Skin of body (tissue), 2 donors: Measurements from ENCODE around the gene KIAA1217. TPM values are rescaled to one million over a fixed set of nuclear protein-coding genes. Genes with fewer than 3 reads are reported as not detected.

Source experiments
- DNase-seq: peaks from one replicate; lab custom pipeline; 2025; lab: John Stamatoyannopoulos, UW
- total RNA-seq: library from RNA; depleted of rRNA; stranded (reverse); fragments of >200 nt; gene quantifications from one replicate; pipeline ENCODE4 v1.2.3, GENCODE V29; 2014

The KIAA1217 gene
- total RNA-seq, 1 donor from 2014 or later: 19.8 TPM

DNA sequence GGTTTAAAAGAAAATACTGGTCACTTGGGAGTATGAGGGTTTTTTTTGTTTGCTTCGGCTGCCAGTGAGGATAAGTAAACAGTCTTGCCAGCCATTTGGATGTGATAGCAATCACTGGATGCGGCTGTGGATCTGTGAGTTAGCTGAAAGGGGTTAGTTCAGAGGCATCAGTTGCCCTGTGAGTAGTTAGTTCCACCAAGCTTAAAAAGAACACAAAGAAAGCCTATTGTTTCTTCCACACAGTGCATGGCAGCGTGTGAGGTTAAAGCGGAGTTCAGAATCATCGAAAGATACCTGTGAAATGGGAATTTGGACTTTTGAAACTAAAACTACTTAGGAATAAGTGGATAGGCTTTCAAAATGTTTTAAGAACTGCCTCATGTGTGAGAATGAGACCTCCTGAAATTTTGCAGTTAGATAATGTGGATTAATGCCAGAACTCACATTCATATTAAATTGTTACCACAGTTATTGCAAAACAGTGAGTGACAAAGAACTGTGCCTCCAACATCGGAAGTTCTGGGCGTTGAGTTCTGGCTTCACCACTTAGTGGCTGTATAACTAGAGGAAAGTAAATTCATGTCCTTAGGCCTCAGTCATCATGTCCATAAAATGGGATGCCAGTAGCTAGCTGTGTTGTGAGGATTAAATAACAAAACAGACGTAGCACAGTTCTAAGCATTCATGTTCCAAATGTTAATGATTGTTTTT lies 31.3 kb downstream of the KIAA1217 start:
- peak; percentile 63 for DNase-seq

DNA sequence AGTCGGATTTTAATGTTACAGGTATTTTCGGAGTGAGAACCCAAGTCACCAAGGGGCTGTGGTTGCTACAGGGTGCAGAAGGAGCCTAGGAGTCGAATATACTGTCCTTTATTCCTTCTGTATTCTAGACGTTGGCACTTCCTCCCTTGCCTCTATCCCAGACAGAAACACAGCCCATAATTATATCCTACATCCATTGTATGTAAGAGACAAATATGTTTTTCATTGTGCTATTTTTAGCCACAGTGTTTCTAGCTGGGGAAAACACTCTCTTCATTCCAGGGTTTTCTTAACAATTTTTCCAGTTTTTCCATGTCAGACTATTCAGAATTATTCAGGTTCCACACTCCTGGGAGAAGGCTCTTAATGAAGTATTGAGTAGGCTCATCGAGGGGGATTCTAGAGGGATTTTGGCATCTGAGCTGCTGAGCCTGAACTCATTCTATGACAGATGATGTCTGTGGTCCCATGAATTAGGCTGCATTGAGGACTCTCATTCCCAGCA lies 32.6 kb downstream of the KIAA1217 start:
- peak; percentile 81 for DNase-seq

DNA sequence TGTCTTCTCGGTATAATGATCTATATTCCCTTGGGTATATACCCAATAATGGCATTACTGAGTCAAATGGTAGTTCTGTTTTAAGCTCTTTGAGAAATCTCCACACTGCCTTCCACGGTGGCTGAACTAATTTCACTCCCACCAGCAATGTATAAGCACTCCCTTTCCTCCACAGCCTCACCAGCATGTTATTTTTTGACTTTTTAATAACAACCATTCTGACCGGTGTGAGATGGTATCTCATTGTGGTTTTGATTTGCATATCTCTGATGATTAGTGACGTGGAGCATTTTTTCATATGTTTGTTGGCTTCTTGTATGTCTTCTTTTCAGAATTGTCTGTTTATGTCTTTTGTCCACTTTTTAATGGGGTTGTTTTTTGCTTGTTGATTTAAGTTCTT lies 33.6 kb downstream of the KIAA1217 start:
- no peak for DNase-seq

DNA sequence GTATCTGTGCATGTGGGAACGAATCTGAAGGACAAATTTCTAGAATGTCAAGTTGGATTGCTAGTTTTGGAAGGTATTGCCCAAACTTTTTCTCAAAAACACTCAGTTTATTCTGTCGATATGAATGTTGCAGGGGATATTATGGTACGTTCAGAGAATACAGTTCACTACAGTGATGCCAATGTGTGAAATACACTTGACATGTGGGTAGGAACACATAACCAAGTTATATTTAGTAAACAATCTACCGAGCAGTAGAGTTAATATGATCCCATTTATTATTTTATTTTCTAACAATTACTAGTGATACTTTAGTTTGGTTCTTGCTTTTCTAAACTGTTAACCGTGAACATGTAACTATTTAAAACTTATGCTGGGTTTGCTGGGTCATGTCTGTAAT lies 37.4 kb downstream of the KIAA1217 start:
- DNase-seq: no peak

DNA sequence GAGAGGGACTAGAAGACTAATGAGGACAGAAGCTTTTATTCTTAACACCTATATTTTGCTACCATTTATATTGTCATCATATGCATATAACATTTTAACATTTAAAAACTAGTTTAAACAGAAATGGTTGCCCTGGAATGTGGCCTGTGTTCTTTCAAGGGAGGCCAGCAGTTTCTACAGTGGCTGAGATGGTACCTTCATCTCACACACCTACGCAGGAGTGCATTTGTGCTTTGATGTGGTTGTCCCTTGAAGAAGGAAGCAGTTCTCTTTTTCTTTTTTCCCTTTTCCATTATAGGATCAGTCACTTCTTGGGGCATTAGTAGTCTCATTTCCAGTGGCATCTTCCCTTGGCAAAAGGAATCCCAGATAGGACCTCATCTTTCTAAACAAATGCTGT lies 38.9 kb downstream of the KIAA1217 start:
- DNase-seq: no peak

DNA sequence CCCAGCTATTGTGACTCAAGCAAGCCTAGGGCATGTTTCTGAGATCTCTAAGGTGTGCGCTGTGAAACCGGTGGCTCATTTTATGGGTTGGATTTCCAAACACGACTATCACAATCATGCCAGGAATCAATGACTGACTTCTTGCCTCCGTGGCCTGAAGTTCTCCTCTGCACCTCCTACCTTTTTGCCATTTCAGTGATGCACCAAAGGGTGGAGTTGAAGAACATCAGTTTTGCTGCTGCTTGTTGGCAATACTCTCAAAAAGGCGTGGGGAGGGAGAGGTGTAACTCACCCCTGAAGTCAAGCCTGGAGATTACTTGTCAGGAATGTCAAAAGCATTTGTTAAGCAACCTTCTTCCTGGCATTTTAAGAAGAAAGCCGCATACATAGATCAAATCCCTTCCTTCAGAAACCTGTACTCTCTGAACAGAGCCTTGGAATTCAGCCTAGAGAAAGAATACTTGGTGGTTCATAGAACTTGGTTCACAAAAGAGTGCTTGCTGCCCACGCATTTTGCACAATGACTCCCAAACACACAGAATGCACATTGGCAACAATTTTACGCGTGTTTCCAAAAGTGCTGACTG lies 41.0 kb downstream of the KIAA1217 start:
- DNase-seq: no peak

DNA sequence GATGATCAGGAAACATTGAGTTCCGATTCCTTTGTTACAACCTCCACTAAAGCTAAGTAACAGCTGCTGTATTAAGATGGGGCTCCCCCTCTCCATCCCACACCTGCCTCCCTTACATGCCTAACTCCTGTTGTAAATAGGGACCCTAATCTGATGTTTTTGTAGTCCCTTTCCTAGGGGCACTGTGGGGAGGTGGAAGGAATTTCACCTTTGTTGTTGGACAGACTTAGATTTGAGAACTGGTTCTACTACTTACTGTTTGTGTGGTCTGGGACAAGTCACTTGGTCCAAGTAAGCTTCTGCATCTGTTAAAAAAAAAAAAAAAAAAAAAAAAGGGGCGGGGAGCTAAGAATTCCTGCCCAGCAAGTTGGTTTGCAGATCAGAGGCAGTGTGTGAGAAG lies 42.6 kb downstream of the KIAA1217 start:
- no peak for DNase-seq

DNA sequence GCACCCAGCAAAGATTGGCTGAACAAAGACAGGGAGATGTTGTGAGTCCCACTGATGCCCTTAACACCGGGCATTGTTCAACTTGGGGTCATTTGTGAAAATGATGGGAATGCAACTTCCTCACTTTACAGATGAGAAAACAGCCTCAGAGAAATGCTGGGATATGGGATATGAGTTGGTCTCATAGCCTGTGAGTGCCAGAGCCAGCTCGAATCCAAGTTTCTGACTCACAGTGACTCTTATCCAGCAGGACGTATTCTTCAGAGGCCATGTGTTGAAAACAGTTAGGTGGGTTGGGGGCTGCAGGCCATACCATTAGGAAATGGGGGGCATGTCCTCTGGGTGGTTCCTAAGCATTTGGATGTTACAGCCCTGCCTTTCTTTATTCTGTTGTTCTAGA lies 45.2 kb downstream of the KIAA1217 start:
- DNase-seq: no peak

DNA sequence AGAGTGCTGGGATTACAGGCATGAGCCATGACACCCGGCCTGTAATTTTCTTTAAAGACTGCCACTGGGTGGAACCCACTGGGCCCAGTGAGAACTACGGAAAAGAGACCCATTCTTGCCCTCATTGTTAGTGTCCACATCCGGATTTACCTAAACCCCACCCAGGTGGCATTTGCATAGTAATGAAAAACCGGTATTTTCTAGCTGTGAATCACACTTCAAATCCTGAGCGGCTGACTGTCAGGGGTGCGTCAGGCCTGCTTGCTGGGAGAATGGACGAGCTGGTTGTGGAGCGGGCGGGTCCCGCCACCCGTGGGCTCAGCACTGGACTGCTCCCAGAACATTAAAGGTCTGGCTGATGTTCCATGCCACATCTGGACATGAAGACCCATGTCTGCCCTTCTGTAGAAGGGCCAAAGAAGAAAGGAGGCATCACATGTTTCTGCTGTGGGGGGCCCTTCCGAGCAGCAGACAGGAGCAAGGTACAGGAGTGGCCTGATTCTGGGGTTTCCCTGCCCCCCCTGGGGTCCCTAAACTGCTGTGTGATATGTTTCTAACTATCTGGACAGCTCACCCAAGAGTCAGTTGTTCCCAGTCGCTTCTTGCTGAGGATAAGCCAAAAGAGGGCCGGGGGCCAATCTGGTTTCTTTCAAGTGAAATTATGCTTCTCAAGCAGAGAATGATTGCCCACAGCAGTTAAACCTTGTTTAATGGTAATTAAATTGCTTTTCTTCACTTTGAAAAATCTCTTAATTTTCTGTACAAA lies 46.4 kb downstream of the KIAA1217 start:
- no peak for DNase-seq

DNA sequence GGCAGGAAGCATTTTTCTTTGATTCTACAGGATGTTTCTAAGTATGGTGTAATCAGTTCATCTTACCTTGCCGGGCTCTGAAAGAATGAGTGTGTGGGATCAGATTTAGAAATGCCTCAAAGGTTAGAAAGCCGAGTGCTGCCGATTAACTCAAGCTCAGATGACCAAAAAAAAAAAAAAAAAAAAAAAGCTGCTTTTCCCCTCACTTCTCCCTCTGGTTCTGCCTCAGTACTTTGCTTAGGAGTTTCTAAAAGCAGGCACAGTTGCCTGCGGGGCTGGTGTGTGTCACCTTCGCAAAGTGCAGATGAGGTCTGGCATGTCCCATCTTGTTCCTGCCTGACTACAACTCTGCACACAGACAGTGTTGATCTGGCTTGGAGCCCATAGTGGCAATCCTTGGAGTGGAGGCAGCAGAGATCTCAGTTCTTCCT lies 47.0 kb downstream of the KIAA1217 start:
- DNase-seq: peak; percentile 25

DNA sequence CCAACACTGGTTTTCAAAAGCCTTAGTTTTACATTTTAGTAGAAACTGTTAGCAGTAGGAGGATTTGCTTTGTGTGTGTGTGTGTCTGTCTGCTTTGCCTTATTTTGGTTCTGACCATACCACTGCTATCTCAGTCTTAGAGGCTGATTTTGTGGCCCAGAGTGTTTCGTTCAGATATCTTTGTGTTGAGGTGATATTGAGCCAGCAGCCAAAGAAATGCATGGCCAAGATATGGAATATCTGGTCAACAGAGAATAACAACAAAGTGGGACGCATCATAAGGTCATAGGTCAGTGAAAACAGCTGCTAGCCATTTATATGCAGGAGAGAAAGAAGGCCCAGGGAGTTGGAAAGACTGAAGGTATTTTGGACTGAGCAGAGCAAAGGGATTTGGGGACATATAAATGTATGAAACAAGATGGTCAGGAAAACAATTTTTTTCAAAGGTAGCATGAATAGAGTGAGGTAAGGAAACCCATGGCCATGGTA lies 47.7 kb downstream of the KIAA1217 start:
- no peak for DNase-seq

DNA sequence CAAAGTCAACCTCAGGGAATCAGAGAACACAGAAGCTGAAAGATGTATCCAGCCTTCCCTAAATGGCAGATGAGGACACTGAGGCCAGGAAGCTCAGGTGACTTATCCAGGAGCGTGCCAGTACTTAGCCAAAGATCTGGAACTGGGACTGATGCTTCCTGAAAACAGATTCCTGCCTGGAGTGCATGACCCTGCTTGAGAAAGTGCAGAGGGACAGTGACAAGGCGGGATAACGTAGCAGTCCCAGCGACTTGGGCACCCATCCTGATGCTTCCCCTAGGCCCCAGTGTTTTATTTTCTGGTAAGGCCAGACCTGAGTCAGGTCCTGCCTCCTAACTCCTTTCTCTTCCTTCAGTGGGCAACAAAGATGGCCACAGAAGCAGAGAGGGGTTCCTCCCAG lies 48.6 kb downstream of the KIAA1217 start:
- no peak for DNase-seq

DNA sequence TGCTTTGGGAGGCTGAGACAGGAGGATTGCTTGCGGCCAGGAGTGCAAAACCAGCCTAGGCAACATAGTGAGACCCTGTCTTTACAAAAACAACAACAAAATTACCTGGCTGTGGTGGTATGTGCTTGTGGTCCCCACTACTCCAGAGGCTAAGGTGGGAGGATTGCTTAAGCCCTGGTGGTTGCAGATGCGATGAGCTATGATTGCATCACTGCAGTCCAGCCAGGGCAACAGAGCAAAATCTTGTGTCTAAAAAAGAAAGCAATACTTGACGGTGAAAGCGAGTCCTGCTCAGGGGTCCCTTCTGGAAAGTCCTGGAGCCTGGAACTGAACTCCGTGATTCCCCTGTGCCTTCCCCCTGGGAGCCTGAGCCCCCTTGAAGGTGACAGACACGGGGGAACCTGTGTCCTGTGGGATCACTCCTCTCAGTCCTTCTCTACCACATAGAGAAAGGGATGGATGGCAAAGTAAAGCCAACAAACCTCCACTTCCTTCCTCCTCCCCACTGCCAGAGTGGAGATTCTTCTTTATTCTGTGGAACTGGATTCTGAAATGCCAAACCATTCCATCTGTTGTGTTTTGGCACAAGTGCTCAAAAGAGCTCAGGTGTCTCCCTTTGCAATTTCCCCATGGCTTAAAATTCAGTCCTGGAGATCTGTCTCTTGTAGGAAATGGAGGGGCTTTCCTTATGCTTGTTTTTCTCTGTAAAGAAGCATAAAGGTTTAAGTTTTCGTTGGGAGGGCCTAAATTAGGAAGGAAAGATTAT lies 50.6 kb downstream of the KIAA1217 start:
- no peak for DNase-seq

DNA sequence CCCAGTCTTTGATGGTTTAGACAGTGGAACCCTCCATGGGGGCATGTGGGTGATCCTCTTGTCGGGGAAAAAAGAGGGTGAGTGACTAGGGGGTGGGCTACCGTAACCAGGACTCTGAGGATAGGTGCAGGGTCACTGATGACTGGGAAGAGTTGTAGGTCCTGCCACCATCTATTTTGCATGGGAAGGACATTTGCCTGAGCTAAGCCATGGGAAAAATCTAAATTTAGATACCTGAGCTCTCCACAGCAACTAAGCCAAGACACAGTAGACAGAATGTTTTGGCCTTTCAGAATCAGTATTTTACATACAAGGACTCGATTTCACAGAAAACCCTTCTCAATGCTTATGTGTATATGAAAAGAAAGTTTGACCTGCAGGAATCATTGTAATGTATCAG lies 52.7 kb downstream of the KIAA1217 start:
- no peak for DNase-seq

DNA sequence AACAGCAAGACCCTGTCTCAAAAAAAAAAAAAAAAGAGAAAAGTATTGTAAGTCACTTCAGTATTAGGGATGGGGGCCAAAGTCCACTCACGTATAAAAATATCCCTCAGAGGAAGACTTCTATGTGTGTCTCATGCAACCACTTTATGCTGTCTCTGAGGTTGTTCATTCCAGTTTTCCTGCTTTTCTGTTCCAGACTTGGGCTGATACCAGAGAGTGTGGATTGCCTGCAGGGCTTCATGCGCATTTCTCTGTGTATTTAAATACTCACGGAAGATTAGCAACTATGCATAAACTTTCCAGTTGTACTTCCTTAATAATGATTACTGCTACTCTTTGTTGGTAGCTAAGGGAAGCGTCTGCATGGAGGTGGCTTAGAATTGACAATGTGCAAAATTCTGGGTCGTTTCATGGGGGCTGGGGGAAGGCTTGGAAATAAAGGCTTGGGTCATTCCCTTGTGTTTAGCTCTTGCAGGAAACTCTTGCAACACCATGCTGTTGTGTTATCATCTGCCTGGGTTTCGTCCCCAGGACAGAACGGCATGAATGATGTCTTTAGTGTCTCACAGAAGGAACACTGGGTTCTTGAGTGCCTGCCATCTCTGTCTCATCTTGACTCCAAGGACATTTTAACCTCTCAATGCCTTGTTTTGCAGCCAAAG lies 54.1 kb downstream of the KIAA1217 start:
- no peak for DNase-seq

DNA sequence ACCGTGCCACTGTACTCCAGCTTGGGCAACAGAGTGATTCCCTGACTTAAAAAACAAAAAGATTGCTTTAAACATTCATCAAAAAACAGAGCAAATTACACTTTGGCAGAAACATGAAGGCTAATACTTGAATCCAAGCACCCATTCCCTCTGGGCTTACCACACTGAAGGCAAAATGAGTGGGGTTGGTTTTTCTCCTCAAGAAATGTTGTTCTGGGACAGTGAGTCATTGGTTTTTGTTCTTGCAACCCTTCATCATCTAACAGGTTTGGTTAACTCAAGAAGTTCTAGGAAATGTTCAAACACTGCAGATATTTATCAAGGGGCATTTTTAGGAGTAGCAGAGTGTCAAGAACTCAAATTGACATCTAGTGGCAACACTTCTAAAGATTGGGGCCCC lies 60.5 kb downstream of the KIAA1217 start:
- DNase-seq: no peak

DNA sequence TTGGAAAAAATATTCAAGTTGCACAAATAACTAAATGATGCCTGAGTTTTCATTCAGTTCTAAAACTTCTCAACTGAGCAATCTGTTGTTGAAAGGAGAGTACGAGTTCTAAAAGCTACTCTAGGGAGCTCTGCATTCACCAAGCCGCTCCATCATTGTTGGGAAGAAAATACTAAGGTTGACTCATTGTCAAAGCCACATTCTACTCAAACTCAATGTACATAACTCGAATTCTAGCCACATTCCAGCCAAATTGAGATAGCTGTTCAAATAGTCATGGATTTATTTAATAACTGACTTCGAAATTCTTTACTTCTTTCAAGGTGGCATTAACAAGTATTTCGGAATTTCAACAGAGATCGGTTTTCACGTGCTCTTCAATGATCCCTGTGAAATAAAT lies 63.4 kb downstream of the KIAA1217 start:
- DNase-seq: no peak

DNA sequence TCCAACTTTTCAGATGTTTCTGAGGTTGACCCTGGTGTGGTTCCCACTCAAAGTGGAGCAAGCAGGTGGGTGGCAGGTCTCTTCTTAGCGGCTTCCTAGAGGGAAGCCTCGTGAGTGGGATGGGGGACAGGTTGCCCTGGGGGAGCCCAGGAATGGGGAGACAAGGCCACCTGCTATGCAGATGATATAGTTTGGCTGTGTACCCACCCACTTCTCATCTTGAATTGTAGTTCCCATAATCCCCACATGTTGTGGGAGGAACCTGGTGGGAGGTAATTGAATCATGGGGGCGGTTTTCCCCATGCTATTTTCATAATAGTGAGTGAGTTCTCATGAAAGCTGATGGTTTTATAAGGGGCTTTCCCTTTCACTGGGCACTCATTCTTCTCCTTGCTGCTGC lies 68.3 kb downstream of the KIAA1217 start:
- DNase-seq: no peak

DNA sequence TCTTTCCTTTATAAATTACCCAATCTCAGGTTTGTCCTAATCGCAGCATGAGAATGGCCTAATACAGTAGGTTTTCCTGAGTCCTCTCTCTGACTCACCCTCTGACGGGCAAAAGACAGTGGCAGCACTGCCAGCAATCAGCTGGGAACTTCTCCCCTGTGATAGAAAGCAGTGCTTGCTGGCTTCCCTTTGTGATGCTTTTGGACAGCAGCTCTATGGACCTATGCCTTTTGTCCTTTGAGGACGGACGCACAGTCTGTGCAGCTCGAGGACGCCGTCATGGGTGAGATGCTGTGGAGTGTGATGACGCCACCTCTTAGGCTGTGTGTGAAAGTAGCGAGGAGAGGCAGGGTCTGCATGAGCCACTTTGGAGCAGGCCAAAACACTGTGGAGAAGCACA lies 68.8 kb downstream of the KIAA1217 start:
- DNase-seq: no peak

DNA sequence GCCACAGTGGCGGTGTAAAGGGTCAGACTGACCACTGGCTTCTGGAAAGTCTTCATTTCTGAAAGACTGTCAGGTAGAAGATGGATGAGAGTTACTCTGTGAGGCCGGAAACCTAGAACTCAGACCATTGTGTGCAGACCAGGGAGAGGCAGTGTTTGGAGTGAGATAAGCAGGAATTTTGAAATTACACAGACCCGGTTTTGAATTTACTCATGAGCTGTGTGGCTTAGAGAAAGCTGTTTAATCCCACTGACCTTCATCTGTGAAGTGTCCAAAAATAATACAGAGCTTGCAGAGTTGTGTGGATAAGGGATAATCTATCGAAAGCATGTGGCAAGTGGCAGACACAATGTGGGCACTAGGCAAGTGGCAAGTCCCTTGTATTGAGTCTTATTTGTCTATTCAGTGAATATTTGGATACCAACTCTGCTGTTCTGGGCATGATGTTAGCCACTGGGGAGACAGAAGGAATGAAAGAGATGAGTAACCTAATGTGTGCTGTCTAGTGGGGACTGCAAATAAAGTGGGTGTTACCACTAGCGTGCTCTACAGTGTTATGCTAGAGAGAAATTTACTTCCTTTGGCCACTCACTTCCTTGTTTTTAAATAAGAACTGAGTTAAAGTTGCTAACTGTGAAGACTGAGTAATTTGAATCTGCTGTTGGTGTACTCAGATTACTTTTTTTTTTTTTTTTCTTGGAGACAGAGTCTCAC lies 69.4 kb downstream of the KIAA1217 start:
- DNase-seq: no peak
